Activated CD4-positive, alpha-beta T cell treated with anti-CD3 and anti-CD28 coated beads, Interleukin-10, Interleukin-2, amounts not matched to agents 100 ng/mL and 50 ng/mL, durations not matched to agents 16 hours and 8 hours (primary cell): ENCODE data around the gene ASPN.

Experiments used
- DNase-seq: peaks from one replicate; pipeline ENCODE4 v3.0.0-alpha.2; 2020

The ASPN gene

GRCh38 chr9:92482329-92482728 is at the start of gene ASPN:
TSS of gene ASPN (minus strand) at chr9:92482506.
- no peak for DNase-seq

- DNase-seq = no peak
These were observed 48.6 kb upstream of the ASPN start for GRCh38 chr9:92530893-92531292.

- DNase-seq = no peak
These were observed 46.8 kb upstream of the ASPN start for GRCh38 chr9:92529124-92529523.

- DNase-seq = no peak
These were observed 46.2 kb upstream of the ASPN start for GRCh38 chr9:92528522-92528849.

GRCh38 chr9:92527832-92528521 is 45.7 kb upstream of the ASPN start:
- DNase-seq = no peak

GRCh38 chr9:92527291-92527828 is 45.1 kb upstream of the ASPN start:
- peak; percentile 22 for DNase-seq

- DNase-seq = no peak
These were observed 43.0 kb upstream of the ASPN start for GRCh38 chr9:92525306-92525705.

GRCh38 chr9:92524881-92525280 is 42.6 kb upstream of the ASPN start:
- DNase-seq = no peak

GRCh38 chr9:92522983-92523970 is 41.0 kb upstream of the ASPN start:
- no peak for DNase-seq

- DNase-seq = no peak
These were observed 38.5 kb upstream of the ASPN start for GRCh38 chr9:92520837-92521236.

GRCh38 chr9:92518199-92518598 is 35.9 kb upstream of the ASPN start:
- no peak for DNase-seq

- DNase-seq = no peak
These were observed 34.7 kb upstream of the ASPN start for GRCh38 chr9:92517046-92517445.

GRCh38 chr9:92516521-92516920 is 34.2 kb upstream of the ASPN start:
- DNase-seq = no peak

GRCh38 chr9:92514635-92515034 is 32.3 kb upstream of the ASPN start:
- DNase-seq = no peak

- no peak for DNase-seq
These were observed 31.0 kb upstream of the ASPN start for GRCh38 chr9:92513349-92513748.

GRCh38 chr9:92512622-92513021 is 30.3 kb upstream of the ASPN start:
- DNase-seq = no peak

- DNase-seq = no peak
These were observed 28.4 kb upstream of the ASPN start for GRCh38 chr9:92510747-92511146.

GRCh38 chr9:92509050-92509449 is 26.7 kb upstream of the ASPN start:
- no peak for DNase-seq

GRCh38 chr9:92508018-92508820 is 25.9 kb upstream of the ASPN start:
- DNase-seq = no peak

GRCh38 chr9:92507496-92507895 is 25.2 kb upstream of the ASPN start:
- DNase-seq = no peak

- no peak for DNase-seq
These were observed 24.7 kb upstream of the ASPN start for GRCh38 chr9:92507005-92507404.

- no peak for DNase-seq
These were observed 24.0 kb upstream of the ASPN start for GRCh38 chr9:92506184-92506857.

- no peak for DNase-seq
These were observed 22.6 kb upstream of the ASPN start for GRCh38 chr9:92504881-92505280.
